ENCODE results near the gene RHEB.

DNA sequence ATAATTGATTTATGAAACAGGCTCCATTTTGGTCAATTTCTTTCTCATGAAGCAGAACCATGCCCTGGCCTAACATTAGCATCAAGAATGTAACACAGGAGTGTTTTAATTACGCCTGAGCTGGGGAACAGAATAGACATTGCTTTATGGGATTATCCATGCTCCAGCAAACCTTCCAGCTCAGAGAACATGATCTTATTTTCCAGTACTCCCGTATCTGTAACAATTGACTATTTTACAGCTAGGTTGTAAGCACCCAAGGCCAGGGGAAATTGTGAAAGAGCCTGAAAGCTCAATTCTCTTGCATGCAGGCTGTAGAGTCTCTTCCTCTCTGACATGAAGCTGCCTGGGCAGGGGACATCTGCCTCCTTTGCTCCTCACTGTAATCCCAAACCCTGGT, 49.0 kb downstream of the RHEB start:
- TF ChIP-seq, protein P1, sequence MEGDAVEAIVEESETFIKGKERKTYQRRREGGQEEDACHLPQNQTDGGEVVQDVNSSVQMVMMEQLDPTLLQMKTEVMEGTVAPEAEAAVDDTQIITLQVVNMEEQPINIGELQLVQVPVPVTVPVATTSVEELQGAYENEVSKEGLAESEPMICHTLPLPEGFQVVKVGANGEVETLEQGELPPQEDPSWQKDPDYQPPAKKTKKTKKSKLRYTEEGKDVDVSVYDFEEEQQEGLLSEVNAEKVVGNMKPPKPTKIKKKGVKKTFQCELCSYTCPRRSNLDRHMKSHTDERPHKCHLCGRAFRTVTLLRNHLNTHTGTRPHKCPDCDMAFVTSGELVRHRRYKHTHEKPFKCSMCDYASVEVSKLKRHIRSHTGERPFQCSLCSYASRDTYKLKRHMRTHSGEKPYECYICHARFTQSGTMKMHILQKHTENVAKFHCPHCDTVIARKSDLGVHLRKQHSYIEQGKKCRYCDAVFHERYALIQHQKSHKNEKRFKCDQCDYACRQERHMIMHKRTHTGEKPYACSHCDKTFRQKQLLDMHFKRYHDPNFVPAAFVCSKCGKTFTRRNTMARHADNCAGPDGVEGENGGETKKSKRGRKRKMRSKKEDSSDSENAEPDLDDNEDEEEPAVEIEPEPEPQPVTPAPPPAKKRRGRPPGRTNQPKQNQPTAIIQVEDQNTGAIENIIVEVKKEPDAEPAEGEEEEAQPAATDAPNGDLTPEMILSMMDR (IDR thresholded peaks at IDR 0.05; ENCODE audit: low read depth, low read length), result no peak
- no peak for TF ChIP-seq POLR2A (IDR thresholded peaks at IDR 0.05; ENCODE audit: extremely low read depth, insufficient read length)

Data from NB4 (cell line).